Prostate gland (tissue), 2 donors: Measurements from ENCODE around the gene CACNA1S. TPM values are rescaled to one million over a fixed set of nuclear protein-coding genes. Genes with fewer than 3 reads are reported as not detected.

Experiments
- DNase-seq: peaks from one replicate; pipeline ENCODE4 v3.0.0-alpha.2; 2019; ENCODE audit warnings: low spot score
- H3K27ac ChIP-seq, 2 donors: fragments of 200-600 bp; sonication (generic); 2 replicates each; pipeline ENCODE4 v1.5.1; 2017 to 2019
- H3K27me3 ChIP-seq: fragments of 200-600 bp; sonication (generic); replicated peaks from 2 replicates; pipeline ENCODE4 v1.5.1; 2019; ENCODE audit not compliant: insufficient read depth
- H3K36me3 ChIP-seq, 2 donors: fragments of 200-600 bp; sonication (generic); 1 replicate in 1 of 2; 2 replicates in 1 of 2; pipeline versions ENCODE4 v1.5.1 to v1.8.1; 2017 to 2019
- H3K4me1 ChIP-seq: fragments of 200-600 bp; sonication (generic); replicated peaks from 2 replicates; pipeline ENCODE4 v1.5.1; 2019
- H3K4me3 ChIP-seq, 2 donors: fragments of 200-600 bp; sonication (generic); 2 replicates each; pipeline ENCODE4 v1.5.1; 2017 to 2019
- H3K9me3 ChIP-seq: fragments of 200-600 bp; sonication (generic); 2 replicates; pipeline ENCODE4 v1.5.1; 2017
- POLR2A ChIP-seq: fragments of 450-650 bp; IDR thresholded peaks from one replicate; pipeline ENCODE4 v1.6.1; 2016; ENCODE audit warnings: antibody characterized with exemption, mild to moderate bottlenecking
- POLR2AphosphoS5 ChIP-seq: sonication (generic); formaldehyde crosslinking; IDR thresholded peaks from one replicate; pipeline ENCODE4 v1.6.1; 2017; ENCODE audit warnings: antibody characterized with exemption
- WGBS: methylation state at CpG from one replicate; pipeline ENCODE4 v1.1.5; 2018; 5-methylcytosine and 5-hydroxymethylcytosine counted together
- intact Hi-C: fragments of 100-400 bp; cut with DNase I; formaldehyde crosslinking; loops from one replicate; pipeline ENCODE4 v1.14.2; 2022
- total RNA-seq, 2 donors: library from RNA; depleted of rRNA; stranded (reverse); fragments of >200 nt; gene quantifications; one replicate each; pipeline ENCODE4 v1.1.0, GENCODE V29; 2016
- TF ChIP-seq, protein P1 (sequence below), 4 experiments: fragments of 200-600 bp in 2 of 4; fragments of 450-650 bp in 2 of 4; sonication (generic) in 2 of 4; IDR thresholded peaks; 1 replicate in 3 of 4; 2 replicates in 1 of 4; pipeline ENCODE4 v1.5.1; 2016 to 2019; ENCODE audit warnings: antibody characterized with exemption in 4 of 4, mild to moderate bottlenecking in 2 of 4, moderate library complexity in 2 of 4

CACNA1S gene
- total RNA-seq, 2 donors from 2014 or later: 0.55 TPM; not detected in 1

DNA sequence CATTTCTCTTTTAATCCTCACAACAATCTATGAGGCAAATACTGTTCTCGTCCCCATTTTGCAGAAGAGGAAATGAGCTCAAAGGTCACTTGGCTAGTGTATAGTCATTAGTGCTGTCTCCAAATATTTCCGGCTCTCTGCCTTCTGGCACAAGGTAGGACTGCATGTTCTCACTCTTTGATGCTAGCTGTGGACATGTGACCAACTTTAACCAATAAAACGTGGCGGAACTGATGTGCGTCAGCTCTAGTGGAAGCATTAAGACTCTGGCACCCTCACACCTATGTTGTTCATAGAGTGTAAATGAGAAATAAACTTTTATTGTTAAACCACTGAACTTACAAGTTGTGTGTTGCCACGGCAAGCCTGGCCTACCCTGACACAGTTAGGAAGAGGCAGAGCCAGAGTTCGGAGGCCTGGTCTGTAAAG, 83.8 kb downstream of the CACNA1S start:
- Histone ChIP-seq H3K4me1 (no peaks in the 10 kb centered on the region), H3K4me3 (no peak overlapping the region), H3K27me3 (no peaks in the 10 kb centered on the region), H3K9me3 (no peaks in the 10 kb centered on the region), H3K36me3 (no peaks in the 10 kb centered on the region), H3K27ac (no peak overlapping the region)
- no peak for DNase-seq
- 66% methylated on average over 7 of the region's 7 CpGs for WGBS
- peak; percentile 30 for TF ChIP-seq POLR2AphosphoS5
- no peak for TF ChIP-seq POLR2A
- intact Hi-C loops: no loop called here

DNA sequence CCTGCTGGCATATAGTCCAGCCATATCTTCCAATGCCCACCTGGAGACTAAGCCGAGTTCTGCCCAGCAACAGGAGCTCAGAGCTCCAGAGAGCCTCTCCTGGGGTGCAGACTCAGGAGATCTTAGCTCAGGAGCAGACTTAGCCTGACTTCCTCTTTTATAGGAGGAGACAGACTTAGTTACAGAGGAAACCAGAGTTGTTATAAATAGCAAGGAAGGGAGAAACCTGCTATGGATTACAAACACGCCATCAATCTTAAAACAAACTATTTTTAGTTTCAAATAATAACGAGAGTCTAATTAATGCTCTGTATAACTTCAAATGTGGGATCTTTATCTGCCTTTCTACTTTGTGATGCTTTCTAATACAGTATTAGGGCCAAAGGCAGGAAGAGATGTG, 85.4 kb downstream of the CACNA1S start:
- Histone ChIP-seq H3K9me3 (no peaks in the 10 kb centered on the region), H3K4me3 (no peak overlapping the region), H3K36me3 (no peaks in the 10 kb centered on the region), H3K27me3 (no peaks in the 10 kb centered on the region), H3K27ac (no peak overlapping the region), H3K4me1 (peaks cover 5% of the 10 kb centered on the region)
- WGBS: 49% methylated on average over 3 of the region's 3 CpGs
- TF ChIP-seq POLR2AphosphoS5: no peak
- TF ChIP-seq, protein P1, sequence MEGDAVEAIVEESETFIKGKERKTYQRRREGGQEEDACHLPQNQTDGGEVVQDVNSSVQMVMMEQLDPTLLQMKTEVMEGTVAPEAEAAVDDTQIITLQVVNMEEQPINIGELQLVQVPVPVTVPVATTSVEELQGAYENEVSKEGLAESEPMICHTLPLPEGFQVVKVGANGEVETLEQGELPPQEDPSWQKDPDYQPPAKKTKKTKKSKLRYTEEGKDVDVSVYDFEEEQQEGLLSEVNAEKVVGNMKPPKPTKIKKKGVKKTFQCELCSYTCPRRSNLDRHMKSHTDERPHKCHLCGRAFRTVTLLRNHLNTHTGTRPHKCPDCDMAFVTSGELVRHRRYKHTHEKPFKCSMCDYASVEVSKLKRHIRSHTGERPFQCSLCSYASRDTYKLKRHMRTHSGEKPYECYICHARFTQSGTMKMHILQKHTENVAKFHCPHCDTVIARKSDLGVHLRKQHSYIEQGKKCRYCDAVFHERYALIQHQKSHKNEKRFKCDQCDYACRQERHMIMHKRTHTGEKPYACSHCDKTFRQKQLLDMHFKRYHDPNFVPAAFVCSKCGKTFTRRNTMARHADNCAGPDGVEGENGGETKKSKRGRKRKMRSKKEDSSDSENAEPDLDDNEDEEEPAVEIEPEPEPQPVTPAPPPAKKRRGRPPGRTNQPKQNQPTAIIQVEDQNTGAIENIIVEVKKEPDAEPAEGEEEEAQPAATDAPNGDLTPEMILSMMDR (IDR thresholded peaks at IDR 0.05): no peak
- no peak for TF ChIP-seq POLR2A
- intact Hi-C loops: no loop called here
- DNase-seq: no peak

DNA sequence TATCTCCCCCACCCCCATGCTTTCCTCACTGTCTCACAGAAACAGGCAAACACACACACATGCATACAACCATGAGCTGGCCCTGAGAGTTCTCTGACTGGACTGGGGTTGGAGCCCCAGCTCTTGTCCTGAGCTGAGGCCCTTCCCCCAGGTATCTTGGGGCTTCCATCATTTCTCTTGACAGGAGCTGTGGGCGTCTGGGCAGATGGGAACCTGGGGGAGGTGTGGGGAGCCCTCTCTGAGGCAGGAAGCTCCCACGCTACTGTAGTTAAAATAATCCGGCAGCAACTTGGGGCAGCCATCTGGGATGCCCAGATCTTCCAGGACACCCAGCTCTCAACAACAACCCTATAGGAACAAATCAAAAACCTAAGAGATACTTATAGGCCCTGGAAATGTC, 86.0 kb downstream of the CACNA1S start:
- no peak overlapping the region for H3K27ac ChIP-seq
- no peak for DNase-seq

DNA sequence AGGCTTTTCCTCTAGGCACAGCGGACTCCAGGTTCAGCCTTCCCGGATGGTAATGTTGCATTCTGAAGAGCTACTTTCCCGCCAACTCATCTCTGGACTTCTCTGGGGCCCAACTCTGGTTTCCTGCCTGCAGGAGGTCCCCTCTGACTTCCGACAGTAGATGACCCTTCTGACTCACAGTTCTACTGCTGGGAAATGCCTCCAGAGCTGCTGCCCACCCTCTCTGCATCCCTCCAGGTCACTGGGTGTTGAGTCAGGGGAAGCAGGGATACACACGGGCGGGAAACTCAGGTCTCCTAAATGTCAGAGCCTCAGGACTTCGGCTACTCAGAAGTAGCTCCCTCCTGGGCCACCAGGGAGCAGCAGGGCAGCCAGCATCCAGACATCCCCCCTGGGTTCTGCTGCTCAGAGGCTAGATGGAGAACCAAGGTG, 86.6 kb downstream of the CACNA1S start:
- Histone ChIP-seq H3K27ac (no peak overlapping the region), H3K4me3 (no peak overlapping the region), H3K9me3 (no peaks in the 10 kb centered on the region), H3K27me3 (no peaks in the 10 kb centered on the region), H3K4me1 (peaks cover 5% of the 10 kb centered on the region), H3K36me3 (no peaks in the 10 kb centered on the region)
- intact Hi-C loops: no loop called here
- TF ChIP-seq POLR2A (no peak), POLR2AphosphoS5 (no peak)
- TF ChIP-seq, protein P1 (IDR thresholded peaks at IDR 0.05): no peak
- WGBS: 86% methylated on average over 7 of the region's 7 CpGs
- no peak for DNase-seq

More for the DNA sequence above, 86.0 kb downstream of the CACNA1S start:
- TF ChIP-seq POLR2A: no peak
- TF ChIP-seq, protein P1 (IDR thresholded peaks at IDR 0.05): no peak
- no peak for TF ChIP-seq POLR2AphosphoS5
- WGBS: 88% methylated on average over 3 of the region's 3 CpGs
- intact Hi-C loops: no loop called here
- Histone ChIP-seq H3K4me3 (no peak overlapping the region), H3K4me1 (peaks cover 5% of the 10 kb centered on the region), H3K9me3 (no peaks in the 10 kb centered on the region), H3K27me3 (no peaks in the 10 kb centered on the region), H3K36me3 (no peaks in the 10 kb centered on the region)

DNA sequence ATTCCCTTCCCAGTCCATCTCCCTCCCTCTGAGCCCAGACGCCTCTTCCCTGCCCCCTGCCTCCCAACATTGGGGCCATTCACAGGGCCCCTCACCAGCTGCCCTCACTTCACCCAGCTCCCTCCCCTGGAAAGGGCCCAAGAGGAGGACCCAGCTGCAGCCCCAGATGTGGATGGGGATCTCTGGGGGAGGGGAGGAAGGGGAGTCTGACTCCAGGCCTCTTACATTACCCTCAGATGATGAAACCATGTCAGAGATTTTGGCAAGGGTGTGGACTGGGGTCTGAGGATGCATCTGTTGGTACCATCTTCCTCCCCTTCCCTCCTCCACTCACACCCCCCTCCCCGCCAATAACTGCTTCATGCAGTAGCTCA, 87.6 kb downstream of the CACNA1S start:
- intact Hi-C loops: no loop called here
- H3K4me1 ChIP-seq: peaks cover 5% of the 10 kb centered on the region
- no peaks in the 10 kb centered on the region for H3K36me3 ChIP-seq
- TF ChIP-seq POLR2AphosphoS5 (no peak), POLR2A (no peak)
- TF ChIP-seq, protein P1 (IDR thresholded peaks at IDR 0.05): no peak
- 93% methylated on average over 2 of the region's 2 CpGs for WGBS
- no peak overlapping the region for H3K4me3 ChIP-seq
- H3K9me3 ChIP-seq: no peaks in the 10 kb centered on the region
- H3K27me3 ChIP-seq: no peaks in the 10 kb centered on the region
- no peak overlapping the region for H3K27ac ChIP-seq
- no peak for DNase-seq
